ENCODE results near the gene COL4A4. TPM values are rescaled to one million over a fixed set of nuclear protein-coding genes. Genes with fewer than 3 reads are reported as not detected.

The COL4A4 gene
- total and polyA plus RNA-seq, 12 donors, result 0.44 to 41.6 (median 22.1) TPM

DNA sequence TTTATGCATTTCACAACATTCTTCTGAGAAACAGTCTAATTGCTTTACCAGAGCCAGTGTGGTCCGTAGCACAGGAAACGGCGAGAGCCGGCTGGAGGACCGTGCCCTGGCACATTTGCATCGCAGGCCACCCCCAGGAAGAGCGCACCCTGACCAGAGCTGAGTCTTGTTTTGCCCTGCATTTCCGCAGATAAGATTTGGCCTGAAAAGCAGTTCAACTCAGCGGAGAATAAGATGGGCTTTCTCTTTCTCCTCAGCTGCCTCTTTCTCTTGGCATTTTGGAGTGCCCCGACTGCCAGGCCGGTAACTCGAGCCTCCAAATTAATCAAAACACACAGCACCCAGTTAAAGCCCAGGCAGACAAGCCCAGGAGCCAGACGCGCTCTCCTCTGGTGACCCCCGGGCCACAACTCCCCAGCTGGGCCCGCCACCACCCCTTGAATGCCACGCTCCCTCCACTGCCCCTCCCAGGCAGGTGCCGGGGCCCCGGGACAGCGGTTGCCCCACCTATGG, 464 bp downstream of the COL4A4 start:
- H3K4me3 ChIP-seq, result peak overlapping the region; percentile 41 to 89 (median 67)
- DNase-seq, result peak in 5 of 7 donors; percentile 30 to 68 (median 39)
- H3K4me1 ChIP-seq (replicated peaks in 1 of 2), result peaks cover 0 to 6% of the 10 kb centered on the region in 2 donors
- no peaks in the 10 kb centered on the region for H3K27me3 ChIP-seq
- H3K36me3 ChIP-seq (replicated peaks in 1 of 2), result no peaks in the 10 kb centered on the region
- peak in 1 of 2 donors; percentile 44 for TF ChIP-seq POLR2A (IDR thresholded peaks at IDR 0.05)
- TF ChIP-seq, protein P1, sequence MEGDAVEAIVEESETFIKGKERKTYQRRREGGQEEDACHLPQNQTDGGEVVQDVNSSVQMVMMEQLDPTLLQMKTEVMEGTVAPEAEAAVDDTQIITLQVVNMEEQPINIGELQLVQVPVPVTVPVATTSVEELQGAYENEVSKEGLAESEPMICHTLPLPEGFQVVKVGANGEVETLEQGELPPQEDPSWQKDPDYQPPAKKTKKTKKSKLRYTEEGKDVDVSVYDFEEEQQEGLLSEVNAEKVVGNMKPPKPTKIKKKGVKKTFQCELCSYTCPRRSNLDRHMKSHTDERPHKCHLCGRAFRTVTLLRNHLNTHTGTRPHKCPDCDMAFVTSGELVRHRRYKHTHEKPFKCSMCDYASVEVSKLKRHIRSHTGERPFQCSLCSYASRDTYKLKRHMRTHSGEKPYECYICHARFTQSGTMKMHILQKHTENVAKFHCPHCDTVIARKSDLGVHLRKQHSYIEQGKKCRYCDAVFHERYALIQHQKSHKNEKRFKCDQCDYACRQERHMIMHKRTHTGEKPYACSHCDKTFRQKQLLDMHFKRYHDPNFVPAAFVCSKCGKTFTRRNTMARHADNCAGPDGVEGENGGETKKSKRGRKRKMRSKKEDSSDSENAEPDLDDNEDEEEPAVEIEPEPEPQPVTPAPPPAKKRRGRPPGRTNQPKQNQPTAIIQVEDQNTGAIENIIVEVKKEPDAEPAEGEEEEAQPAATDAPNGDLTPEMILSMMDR (IDR thresholded peaks at IDR 0.05), result no peak
- 0 to 5% (median 1%) methylated on average over 9 to 20 of the region's 20 CpGs for WGBS, 4 donors
- intact Hi-C loops (cut with DNase I), result no loop called here
- no peaks in the 10 kb centered on the region for H3K9me3 ChIP-seq (replicated peaks in 1 of 3)
- peak overlapping the region; percentile 80 to 92 (median 88) for H3K27ac ChIP-seq

DNA sequence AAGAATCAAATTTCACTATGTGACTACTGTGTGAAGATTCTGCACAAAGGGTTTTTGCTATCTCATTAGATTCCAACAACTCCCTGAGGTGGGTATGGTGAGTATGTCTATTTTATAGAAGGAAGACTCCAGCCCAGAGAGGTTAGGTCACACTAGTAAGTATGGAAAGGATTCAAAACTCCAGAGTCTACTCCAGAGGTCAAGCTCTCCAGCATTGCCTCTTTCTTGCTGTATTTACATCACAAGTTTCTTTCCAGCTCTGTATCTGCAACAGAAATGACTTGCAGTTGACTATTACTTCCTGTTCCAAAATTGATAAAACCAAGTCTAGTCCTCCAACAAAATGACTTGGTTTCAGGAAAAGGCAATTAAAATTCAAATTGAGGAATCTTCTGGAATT, 2.1 kb downstream of the COL4A4 start:
- DNase-seq, result no peak
- no peak overlapping the region for H3K27ac ChIP-seq
- H3K4me1 ChIP-seq (replicated peaks in 1 of 2), result peaks cover 0 to 6% of the 10 kb centered on the region in 2 donors
- H3K27me3 ChIP-seq, result no peaks in the 10 kb centered on the region
- no peaks in the 10 kb centered on the region for H3K36me3 ChIP-seq (replicated peaks in 1 of 2)
- intact Hi-C loops (cut with DNase I), result no loop called here
- H3K9me3 ChIP-seq (replicated peaks in 1 of 3), result no peaks in the 10 kb centered on the region
- no peak overlapping the region for H3K4me3 ChIP-seq
- no peak for TF ChIP-seq POLR2A (IDR thresholded peaks at IDR 0.05)
- TF ChIP-seq, protein P1 (IDR thresholded peaks at IDR 0.05), result no peak

DNA sequence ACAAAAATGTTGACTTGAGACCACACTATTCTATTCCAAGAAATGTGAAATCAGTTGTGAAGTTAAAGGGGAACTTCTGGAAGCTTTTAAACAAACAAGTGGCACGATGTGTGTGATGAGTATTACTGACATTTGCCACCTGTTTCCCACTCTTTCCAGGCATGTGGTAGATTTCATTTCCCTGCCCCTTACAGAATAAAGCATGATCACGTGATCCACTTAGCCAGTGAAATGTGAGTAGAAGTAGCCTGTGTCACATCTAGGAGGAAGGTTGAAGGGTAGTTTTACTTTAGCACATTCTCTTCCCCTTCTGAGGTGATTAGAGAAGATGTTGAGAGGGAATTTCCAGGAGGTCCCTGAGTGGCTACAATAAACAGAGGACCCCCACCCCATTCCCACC, 3.8 kb downstream of the COL4A4 start:
- TF ChIP-seq, protein P1 (IDR thresholded peaks at IDR 0.05), result no peak
- no peak for TF ChIP-seq POLR2A (IDR thresholded peaks at IDR 0.05)
- no peak for DNase-seq
- Histone ChIP-seq H3K27me3 (no peaks in the 10 kb centered on the region), H3K4me1 (replicated peaks in 1 of 2) (peaks cover 0 to 6% of the 10 kb centered on the region in 2 donors), H3K36me3 (replicated peaks in 1 of 2) (no peaks in the 10 kb centered on the region), H3K9me3 (replicated peaks in 1 of 3) (no peaks in the 10 kb centered on the region), H3K4me3 (no peak overlapping the region), H3K27ac (no peak overlapping the region)
- 59 to 79% (median 78%) methylated on average over 2 of the region's 2 CpGs for WGBS, 4 donors
- intact Hi-C loops (cut with DNase I), result no loop called here

DNA sequence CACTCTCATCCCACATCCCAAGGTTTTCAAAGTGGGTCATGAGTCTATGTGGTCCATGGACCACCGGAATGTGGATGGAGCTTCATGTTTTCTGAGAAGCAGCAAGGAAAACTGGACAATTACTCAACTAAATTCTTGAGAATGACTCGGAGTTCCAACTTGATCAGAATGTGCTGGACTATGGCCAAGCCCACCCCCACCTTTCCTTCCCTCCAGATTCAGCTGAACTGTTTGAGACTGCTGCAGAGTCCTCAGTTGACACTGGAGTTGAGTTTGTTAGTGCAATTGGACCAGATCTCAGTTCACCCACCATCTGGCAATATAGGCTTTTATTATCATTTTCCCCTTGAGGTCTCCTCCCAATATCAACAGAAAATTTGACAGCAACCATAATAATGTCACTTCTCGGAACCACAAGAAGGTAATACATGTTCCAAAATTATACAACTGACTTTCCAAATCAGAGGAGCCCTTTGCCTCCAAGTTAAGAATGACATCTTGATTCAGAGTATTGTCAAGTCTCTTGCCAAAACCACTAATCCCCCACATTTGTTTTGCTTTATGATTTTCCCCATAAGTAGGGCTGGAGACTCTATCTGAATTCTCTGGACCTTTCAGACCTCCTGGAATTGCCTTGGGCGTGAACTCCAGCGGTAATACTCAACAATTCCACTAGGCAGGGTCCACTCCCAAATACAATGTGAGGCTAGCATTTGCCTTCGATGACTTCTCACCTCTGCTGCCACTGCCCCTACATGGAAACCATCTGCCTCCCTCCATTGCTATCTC, 8.8 kb downstream of the COL4A4 start:
- WGBS, 4 donors, result 74 to 83% (median 80%) methylated on average over 6 of the region's 6 CpGs
- H3K27ac ChIP-seq, result no peak overlapping the region
- H3K27me3 ChIP-seq, result no peaks in the 10 kb centered on the region
- intact Hi-C loops (cut with DNase I), result no loop called here
- H3K9me3 ChIP-seq (replicated peaks in 1 of 3), result no peaks in the 10 kb centered on the region
- no peaks in the 10 kb centered on the region for H3K36me3 ChIP-seq (replicated peaks in 1 of 2)
- TF ChIP-seq POLR2A (IDR thresholded peaks at IDR 0.05), result no peak
- TF ChIP-seq, protein P1 (IDR thresholded peaks at IDR 0.05), result no peak
- H3K4me1 ChIP-seq (replicated peaks in 1 of 2), result peaks cover 0 to 5% of the 10 kb centered on the region in 2 donors
- H3K4me3 ChIP-seq, result no peak overlapping the region
- peak in 5 of 7 donors; percentile 25 to 69 (median 43) for DNase-seq
